NB4 (cell line): ENCODE data around the gene QRICH2.
"Not testable (repeated sequence)": the region's sequence is repeated elsewhere in the genome, so short reads cannot be mapped to it uniquely, and the experiment has no call there.

ENCODE experiments used
- POLR2A ChIP-seq: IDR thresholded peaks from 2 replicates; pipeline ENCODE4 v1.6.1; 2011; ENCODE audit warnings: mild to moderate bottlenecking; ENCODE audit not compliant: insufficient read length; ENCODE audit errors: extremely low read depth
- TF ChIP-seq, protein P1 (sequence below): IDR thresholded peaks from one replicate; pipeline ENCODE4 v1.5.1; 2012; ENCODE audit warnings: low read depth, low read length
- TF ChIP-seq, protein P2 (sequence below): IDR thresholded peaks from 2 replicates; pipeline ENCODE4 v1.6.1; 2011; ENCODE audit warnings: low read depth, low read length

DNA sequence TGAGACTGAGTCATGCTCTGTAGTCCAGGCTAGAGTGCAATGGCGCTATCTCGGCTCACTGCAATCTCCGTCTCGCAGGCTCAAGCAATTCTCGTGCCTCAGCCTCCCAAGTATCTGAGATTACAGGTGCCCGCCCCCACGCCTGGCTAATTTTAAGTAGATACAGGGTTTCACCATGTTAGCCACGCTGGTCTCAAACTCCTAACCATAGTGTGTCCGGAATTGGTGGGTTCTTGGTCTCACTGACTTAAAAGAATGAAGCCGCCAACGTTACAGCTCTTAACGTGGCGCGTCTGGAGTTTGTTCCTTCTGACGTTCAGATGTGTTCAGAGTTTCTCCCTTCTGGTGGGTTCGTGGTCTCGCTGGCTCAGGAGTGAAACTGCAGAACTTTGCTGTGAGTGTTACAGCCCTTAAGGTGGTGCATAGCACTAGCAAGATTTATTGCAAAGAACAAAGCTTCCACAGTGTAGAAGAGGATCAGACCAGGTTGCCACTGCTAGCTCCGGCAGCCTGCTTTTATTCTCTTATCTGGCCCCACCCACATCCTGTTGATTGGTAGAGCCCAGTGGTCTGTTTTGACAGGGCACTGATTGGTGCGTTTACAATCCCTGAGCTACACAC lies 51.5 kb downstream of the QRICH2 start:
- TF ChIP-seq POLR2A: not testable (repeated sequence)
- TF ChIP-seq, protein P1, sequence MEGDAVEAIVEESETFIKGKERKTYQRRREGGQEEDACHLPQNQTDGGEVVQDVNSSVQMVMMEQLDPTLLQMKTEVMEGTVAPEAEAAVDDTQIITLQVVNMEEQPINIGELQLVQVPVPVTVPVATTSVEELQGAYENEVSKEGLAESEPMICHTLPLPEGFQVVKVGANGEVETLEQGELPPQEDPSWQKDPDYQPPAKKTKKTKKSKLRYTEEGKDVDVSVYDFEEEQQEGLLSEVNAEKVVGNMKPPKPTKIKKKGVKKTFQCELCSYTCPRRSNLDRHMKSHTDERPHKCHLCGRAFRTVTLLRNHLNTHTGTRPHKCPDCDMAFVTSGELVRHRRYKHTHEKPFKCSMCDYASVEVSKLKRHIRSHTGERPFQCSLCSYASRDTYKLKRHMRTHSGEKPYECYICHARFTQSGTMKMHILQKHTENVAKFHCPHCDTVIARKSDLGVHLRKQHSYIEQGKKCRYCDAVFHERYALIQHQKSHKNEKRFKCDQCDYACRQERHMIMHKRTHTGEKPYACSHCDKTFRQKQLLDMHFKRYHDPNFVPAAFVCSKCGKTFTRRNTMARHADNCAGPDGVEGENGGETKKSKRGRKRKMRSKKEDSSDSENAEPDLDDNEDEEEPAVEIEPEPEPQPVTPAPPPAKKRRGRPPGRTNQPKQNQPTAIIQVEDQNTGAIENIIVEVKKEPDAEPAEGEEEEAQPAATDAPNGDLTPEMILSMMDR: not testable (repeated sequence)
- TF ChIP-seq, protein P2, sequence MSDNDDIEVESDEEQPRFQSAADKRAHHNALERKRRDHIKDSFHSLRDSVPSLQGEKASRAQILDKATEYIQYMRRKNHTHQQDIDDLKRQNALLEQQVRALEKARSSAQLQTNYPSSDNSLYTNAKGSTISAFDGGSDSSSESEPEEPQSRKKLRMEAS: not testable (repeated sequence)
